Hematopoietic multipotent progenitor cell treated with erythropoietin and hydrocortisone succinate and interleukin-3 and kit ligand, for 4 days (in vitro differentiated cells): ENCODE measurements around the gene RBBP5.
A peak's percentile ranks its signal among the peaks of the same experiment; 100 is the strongest.

Experiments used
- DNase-seq: peaks from one replicate; pipeline ENCODE4 v3.0.0-alpha.2; 2015

Gene RBBP5

GRCh38 chr1:205053296-205053695 lies 68.5 kb downstream of the RBBP5 start:
- DNase-seq: no peak

GRCh38 chr1:205052690-205053089 lies 69.1 kb downstream of the RBBP5 start:
- DNase-seq: no peak

GRCh38 chr1:205049479-205049878 lies 72.3 kb downstream of the RBBP5 start:
- no peak for DNase-seq

DNA sequence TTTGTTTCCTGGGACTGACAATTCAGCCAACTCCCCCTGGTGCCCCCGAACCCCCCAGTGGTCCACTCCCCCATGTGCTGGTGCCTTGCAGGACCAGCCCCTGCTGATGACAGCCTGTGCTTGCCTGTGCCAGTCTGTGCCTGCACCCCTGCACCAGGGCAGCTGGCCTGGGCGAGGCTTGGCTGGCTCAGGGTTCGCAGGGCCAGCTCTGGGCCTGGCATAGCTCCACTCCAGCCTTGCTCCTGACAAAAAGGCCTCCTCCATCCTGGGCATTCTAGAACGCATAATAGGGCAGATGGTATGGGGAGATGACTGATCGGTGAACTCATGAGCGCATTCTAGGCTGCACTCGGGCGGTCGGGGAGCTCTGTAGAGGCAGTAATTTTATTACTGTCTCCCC lies 73.4 kb downstream of the RBBP5 start:
- DNase-seq: no peak

DNA sequence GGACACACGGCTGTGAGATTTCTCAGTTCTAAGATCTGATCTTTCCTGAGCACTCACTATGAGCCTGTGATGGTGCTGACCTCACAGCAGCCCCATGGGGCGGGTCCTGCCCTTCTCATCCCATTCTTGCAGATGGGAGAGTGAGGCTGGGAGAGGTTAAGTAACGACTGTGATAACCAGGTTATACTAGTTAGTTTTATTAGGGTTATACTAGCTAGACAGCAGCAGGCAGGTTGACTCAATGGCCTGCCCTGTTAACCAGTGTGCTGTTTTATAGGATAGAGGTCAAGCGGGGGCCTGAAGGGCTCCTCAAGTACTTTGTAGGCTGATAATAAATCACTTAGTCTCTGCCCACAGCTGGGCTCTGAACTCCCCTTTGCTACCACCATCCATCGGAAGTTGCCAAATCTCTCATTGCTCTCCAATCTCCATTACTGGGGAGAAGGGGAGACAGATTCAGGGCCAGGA lies 74.0 kb downstream of the RBBP5 start:
- DNase-seq: no peak

- DNase-seq: no peak
Observed at GRCh38 chr1:205046870-205047269, 74.9 kb downstream of the RBBP5 start.

GRCh38 chr1:205045146-205045545 lies 76.6 kb downstream of the RBBP5 start:
- DNase-seq: no peak

DNA sequence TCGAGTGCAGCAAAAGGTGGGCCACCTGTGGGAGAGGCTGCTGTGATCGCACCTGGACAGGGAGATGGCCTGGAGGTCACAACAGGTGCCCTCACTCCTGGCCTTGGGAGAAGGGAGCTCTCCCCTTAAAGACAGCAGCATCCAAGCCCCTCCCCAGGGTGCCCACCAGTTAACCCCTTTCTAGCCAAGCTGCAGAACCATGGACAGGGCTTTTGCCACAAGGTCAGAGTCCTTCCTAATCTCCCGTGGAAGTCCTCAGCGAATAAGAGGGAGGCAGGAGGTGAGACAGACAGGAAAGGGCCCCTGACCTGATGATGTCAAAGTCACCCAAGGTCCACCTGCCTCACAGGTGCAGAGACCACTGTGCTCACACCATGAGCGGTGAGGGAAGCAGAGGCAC lies 77.0 kb downstream of the RBBP5 start:
- DNase-seq: peak; percentile 10

DNA sequence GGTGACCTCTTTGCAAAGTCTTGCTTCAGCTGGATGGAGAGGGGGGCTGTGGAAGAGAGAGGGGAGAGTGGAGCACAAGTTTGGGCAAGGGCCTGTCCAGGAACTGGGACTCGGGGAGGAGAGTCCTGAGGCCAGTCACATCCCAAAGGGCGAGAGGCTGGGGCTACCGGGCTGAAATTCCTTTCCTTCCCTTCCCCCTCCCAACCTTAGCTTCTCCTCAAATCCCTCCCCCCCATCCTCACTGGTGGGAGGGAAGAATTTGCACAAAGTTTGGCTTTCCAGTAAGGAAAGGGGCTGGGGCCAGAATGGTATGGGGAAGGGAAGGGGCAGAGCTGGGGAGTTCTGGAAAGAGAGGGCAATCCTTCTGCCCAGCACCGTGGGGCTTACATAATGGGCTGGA lies 77.9 kb downstream of the RBBP5 start:
- no peak for DNase-seq

DNA sequence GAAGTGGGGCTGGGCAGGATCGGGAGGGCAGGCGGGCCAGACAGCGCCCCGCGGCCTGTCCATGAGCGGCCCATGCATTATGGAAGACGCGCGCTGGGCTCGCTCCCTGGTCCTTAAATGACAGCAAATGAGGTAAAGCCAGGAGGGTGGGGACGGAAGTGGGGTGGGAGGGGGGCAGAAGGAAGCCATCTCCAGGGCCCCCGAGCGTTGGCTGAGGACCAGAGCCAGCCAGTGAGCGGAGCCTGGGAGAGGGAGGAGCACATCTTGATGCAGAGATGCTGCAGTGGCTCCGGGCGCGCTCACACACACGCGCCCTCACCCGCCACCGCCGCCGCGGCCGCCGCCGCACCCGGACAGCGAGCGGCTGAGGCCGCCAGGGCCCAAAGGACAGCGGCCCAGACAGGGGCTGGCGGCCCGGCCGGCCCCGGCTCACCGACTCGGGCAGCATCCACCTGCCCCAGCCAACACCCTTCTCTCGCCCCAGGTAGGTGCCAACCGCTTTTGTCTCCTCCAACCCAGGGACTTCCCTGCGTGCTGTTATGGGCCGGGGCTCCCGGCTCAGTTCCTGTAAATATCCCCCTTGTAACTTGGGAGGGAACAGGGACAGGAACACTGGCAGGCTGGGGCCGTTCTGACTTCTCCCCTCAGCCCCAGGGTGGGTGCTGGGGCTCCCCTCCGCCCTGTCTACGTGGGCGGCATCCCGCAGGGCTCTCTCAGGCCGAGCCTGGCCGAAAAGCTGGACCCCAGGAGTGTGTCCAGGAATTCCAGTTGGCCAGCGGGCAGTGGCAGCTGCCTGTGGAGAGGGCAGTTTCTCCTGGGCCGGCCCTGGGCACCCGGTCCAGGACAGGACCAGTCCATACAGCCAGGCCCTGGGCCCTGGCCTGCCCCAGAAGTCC lies 78.6 kb downstream of the RBBP5 start, which contains the start of gene CNTN2:
Gene CNTN2, plus strand, starts transcription at position 302 of the 896 bp plus-strand sequence. CDS start 9,974 bp downstream, outside the sequence.
- peak; percentile 41 for DNase-seq

- DNase-seq: no peak
Observed at GRCh38 chr1:205041998-205042910, 79.5 kb downstream of the RBBP5 start.

DNA sequence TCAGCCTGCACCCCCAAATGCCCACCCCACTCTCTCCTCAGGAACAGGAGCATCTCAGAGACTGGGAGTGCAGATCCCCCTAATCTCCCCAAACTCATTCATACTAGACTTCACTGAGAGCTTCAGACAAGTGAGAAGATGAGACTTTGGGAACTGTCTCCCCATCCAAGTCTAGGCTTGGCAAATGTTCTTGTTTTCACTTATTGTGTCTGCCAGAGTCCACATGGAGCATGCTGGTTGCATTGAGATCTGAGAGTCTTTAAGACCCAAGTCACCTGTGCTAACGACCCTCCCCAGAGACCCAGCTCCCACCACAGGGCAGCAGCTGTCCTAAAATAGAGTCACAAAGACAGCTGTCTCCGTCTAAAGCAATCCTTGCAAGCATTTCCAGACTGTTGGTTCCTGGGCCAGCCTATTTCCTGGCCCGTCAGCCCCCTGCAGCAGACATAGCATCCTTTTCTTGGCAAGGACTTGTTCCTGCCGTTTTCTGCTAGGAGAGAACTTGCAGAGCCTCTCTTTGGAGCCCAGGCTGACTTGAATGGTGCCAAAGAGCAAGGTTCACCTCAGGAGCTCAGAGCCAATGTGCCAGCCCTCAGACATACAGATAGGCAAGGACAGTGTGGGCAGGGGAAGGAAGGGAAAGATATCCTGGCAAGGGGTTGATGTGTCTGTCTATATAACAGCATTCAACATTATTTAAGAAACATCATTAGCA lies 80.6 kb downstream of the RBBP5 start:
- DNase-seq: no peak

- DNase-seq: no peak
Observed at GRCh38 chr1:205038132-205038786, 83.5 kb downstream of the RBBP5 start.

DNA sequence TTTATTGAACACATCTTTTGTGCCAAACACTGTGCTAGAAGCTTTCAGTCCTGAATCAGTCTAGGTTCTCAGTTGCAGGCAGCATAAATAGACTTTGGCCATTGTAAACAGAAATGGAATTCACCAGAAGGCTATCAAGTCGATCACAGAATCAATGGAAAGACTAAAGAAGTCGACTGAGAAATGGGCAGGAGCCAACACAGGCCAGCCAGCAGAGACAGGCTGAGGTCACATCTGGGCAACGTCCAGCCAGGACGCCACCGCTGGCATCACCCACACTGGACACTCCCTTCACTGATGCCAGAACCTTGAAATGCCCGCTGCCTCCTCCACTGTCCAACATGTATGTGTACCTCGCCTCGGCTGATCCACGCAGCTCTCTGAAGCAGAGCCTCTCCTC lies 84.2 kb downstream of the RBBP5 start:
- no peak for DNase-seq
